ENCODE data around the gene UROS. TPM values are rescaled to one million over a fixed set of nuclear protein-coding genes. Genes with fewer than 3 reads are reported as not detected.

The UROS gene
- total and polyA plus RNA-seq, 2 experiments from 2014 or later: 83.1 to 87.8 TPM

GRCh38 chr10:125782616-125783015 is 40.4 kb downstream of the UROS start:
- no peak overlapping the region for H3K27ac ChIP-seq
- no peak overlapping the region for H3K4me2 ChIP-seq (ENCODE audit: unreplicated experiment)
- peak; percentile 43 for DNase-seq
- no peaks in the 10 kb centered on the region for H3F3A ChIP-seq (ENCODE audit: insufficient read depth)
- no peaks in the 10 kb centered on the region for H3K79me2 ChIP-seq (ENCODE audit: insufficient read depth)
- H3K9me3 ChIP-seq (ENCODE audit: low read depth): no peaks in the 10 kb centered on the region
- H3K36me3 ChIP-seq (ENCODE audit: low read depth): no peaks in the 10 kb centered on the region
- H3K27me3 ChIP-seq (replicated peaks; ENCODE audit: insufficient read depth): no peaks in the 10 kb centered on the region
- H3K4me3 ChIP-seq: no peak overlapping the region
- 49 to 57% methylated on average over 11 of the region's 11 CpGs for WGBS, 2 experiments (ENCODE audit: low coverage in 1 of 2, low lambda C conversion rate in 2 of 2, missing lambda C conversion rate in 2 of 2)
- no peak overlapping the region for H2AFZ ChIP-seq
- no peaks in the 10 kb centered on the region for H3K9me2 ChIP-seq (ENCODE audit: insufficient read depth)
- TF ChIP-seq EZH2 (IDR thresholded peaks at IDR 0.05; ENCODE audit: insufficient read depth, poor library complexity, severe bottlenecking) (no peak), EZH2phosphoT487 (IDR thresholded peaks at IDR 0.05; ENCODE audit: insufficient read depth, low read depth) (no peak)
- no peak overlapping the region for H3K9ac ChIP-seq
- in situ Hi-C loops (cut with MboI): no loop called here
- H3K4me1 ChIP-seq (ENCODE audit: insufficient read depth): no peaks in the 10 kb centered on the region
- no peaks in the 10 kb centered on the region for H4K20me1 ChIP-seq (ENCODE audit: insufficient read depth)

DNA sequence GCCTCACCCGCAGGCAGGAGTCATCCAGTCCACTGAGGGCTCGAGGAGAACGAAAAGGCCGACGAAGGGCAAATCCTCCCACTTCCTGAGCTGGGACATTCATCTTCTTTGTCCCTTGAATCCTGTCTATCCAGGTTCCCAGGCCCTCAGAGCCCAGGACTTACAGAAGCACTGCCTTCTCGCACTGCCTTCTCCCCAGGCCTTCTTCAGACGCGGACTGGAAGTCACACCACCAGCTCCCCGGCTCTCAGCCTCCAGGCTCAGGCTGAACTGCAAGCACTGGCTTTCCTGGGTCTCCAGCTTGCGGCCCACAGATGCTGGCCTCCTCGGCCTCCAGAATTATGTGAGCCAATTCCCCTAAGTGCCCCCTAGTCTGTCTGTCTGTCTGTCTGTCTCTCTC is 41.0 kb downstream of the UROS start:
- WGBS, 2 experiments (ENCODE audit: low coverage in 1 of 2, low lambda C conversion rate in 2 of 2, missing lambda C conversion rate in 2 of 2): 96 to 97% methylated on average over 11 of the region's 11 CpGs

DNA sequence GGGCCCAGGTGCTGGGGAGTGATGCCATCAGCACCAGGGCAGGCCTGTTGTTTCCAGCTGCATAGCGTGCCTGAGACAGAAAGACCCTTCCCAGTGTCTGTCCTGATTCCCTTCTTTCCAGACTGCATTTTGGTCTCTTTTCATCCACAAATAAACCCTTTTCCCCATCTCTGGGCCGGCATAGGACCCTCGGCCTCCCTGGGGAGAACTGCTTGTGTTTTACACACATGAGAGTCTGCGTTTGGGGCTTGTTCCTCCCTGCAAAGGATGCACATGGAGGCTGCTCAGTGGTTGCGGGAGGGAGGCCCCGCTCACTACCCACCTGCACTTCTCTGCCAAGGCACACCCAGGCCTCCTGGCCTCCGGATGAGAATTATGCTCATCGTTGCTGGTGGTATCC is 41.7 kb downstream of the UROS start:
- Histone ChIP-seq H3K9ac (no peak overlapping the region), H4K20me1 (ENCODE audit: insufficient read depth) (no peaks in the 10 kb centered on the region), H3K4me1 (ENCODE audit: insufficient read depth) (no peaks in the 10 kb centered on the region), H3K79me2 (ENCODE audit: insufficient read depth) (no peaks in the 10 kb centered on the region), H3K36me3 (ENCODE audit: low read depth) (no peaks in the 10 kb centered on the region), H2AFZ (no peak overlapping the region), H3K9me3 (ENCODE audit: low read depth) (no peaks in the 10 kb centered on the region), H3K27me3 (replicated peaks; ENCODE audit: insufficient read depth) (no peaks in the 10 kb centered on the region), H3K9me2 (ENCODE audit: insufficient read depth) (no peaks in the 10 kb centered on the region), H3K4me3 (no peak overlapping the region), H3F3A (ENCODE audit: insufficient read depth) (no peaks in the 10 kb centered on the region), H3K4me2 (ENCODE audit: unreplicated experiment) (no peak overlapping the region), H3K27ac (no peak overlapping the region)
- 87 to 97% methylated on average over 8 of the region's 8 CpGs for WGBS, 2 experiments (ENCODE audit: low coverage in 1 of 2, low lambda C conversion rate in 2 of 2, missing lambda C conversion rate in 2 of 2)
- TF ChIP-seq EZH2 (IDR thresholded peaks at IDR 0.05; ENCODE audit: insufficient read depth, poor library complexity, severe bottlenecking) (no peak), EZH2phosphoT487 (IDR thresholded peaks at IDR 0.05; ENCODE audit: insufficient read depth, low read depth) (no peak)
- in situ Hi-C loops (cut with MboI): no loop called here
- DNase-seq: no peak

More for the DNA sequence above, 41.0 kb downstream of the UROS start:
- no peak overlapping the region for H3K4me3 ChIP-seq
- no peak for DNase-seq
- H3K36me3 ChIP-seq (ENCODE audit: low read depth): no peaks in the 10 kb centered on the region
- no peaks in the 10 kb centered on the region for H3K27me3 ChIP-seq (replicated peaks; ENCODE audit: insufficient read depth)
- no peaks in the 10 kb centered on the region for H3K79me2 ChIP-seq (ENCODE audit: insufficient read depth)
- H3K9me3 ChIP-seq (ENCODE audit: low read depth): no peaks in the 10 kb centered on the region
- H3K4me2 ChIP-seq (ENCODE audit: unreplicated experiment): no peak overlapping the region
- H3K9ac ChIP-seq: no peak overlapping the region
- no peak for TF ChIP-seq EZH2 (IDR thresholded peaks at IDR 0.05; ENCODE audit: insufficient read depth, poor library complexity, severe bottlenecking)
- no peak for TF ChIP-seq EZH2phosphoT487 (IDR thresholded peaks at IDR 0.05; ENCODE audit: insufficient read depth, low read depth)
- in situ Hi-C loops (cut with MboI): no loop called here
- no peak overlapping the region for H3K27ac ChIP-seq
- H3F3A ChIP-seq (ENCODE audit: insufficient read depth): no peaks in the 10 kb centered on the region
- no peak overlapping the region for H2AFZ ChIP-seq
- no peaks in the 10 kb centered on the region for H3K4me1 ChIP-seq (ENCODE audit: insufficient read depth)
- no peaks in the 10 kb centered on the region for H3K9me2 ChIP-seq (ENCODE audit: insufficient read depth)
- H4K20me1 ChIP-seq (ENCODE audit: insufficient read depth): no peaks in the 10 kb centered on the region

- in situ Hi-C loops (cut with MboI): no loop called here
- Histone ChIP-seq H3K9me2 (ENCODE audit: insufficient read depth) (no peaks in the 10 kb centered on the region), H3K36me3 (ENCODE audit: low read depth) (no peaks in the 10 kb centered on the region), H3K27me3 (replicated peaks; ENCODE audit: insufficient read depth) (no peaks in the 10 kb centered on the region), H3K79me2 (ENCODE audit: insufficient read depth) (no peaks in the 10 kb centered on the region), H3K27ac (no peak overlapping the region), H3K4me3 (no peak overlapping the region), H3K9ac (no peak overlapping the region), H3K4me1 (ENCODE audit: insufficient read depth) (no peaks in the 10 kb centered on the region), H2AFZ (no peak overlapping the region), H3F3A (ENCODE audit: insufficient read depth) (no peaks in the 10 kb centered on the region), H4K20me1 (ENCODE audit: insufficient read depth) (no peaks in the 10 kb centered on the region), H3K9me3 (ENCODE audit: low read depth) (no peaks in the 10 kb centered on the region), H3K4me2 (ENCODE audit: unreplicated experiment) (no peak overlapping the region)
- no peak for TF ChIP-seq EZH2phosphoT487 (IDR thresholded peaks at IDR 0.05; ENCODE audit: insufficient read depth, low read depth)
- no peak for TF ChIP-seq EZH2 (IDR thresholded peaks at IDR 0.05; ENCODE audit: insufficient read depth, poor library complexity, severe bottlenecking)
- DNase-seq: no peak
- WGBS, 2 experiments (ENCODE audit: low coverage in 1 of 2, low lambda C conversion rate in 2 of 2, missing lambda C conversion rate in 2 of 2): 65% methylated on average over 10 of the region's 10 CpGs
Observed at GRCh38 chr10:125779403-125780327, 43.4 kb downstream of the UROS start.
